ENCODE measurements around the gene TTC28.

The TTC28 gene

GRCh38 chr22:28008056-28008455 is 671.6 kb downstream of the TTC28 start:
- H3K27ac ChIP-seq, result no peak overlapping the region

GRCh38 chr22:28006271-28006670 is 673.4 kb downstream of the TTC28 start:
- H3K27ac ChIP-seq, result no peak overlapping the region
- DNase-seq (ENCODE audit: low read depth, low spot score), result no peak

More at GRCh38 chr22:28008056-28008455, 671.6 kb downstream of the TTC28 start:
- no peak for DNase-seq (ENCODE audit: low read depth, low spot score)

GRCh38 chr22:28005513-28005912 is 674.1 kb downstream of the TTC28 start:
- no peak overlapping the region for H3K27ac ChIP-seq
- DNase-seq (ENCODE audit: low read depth, low spot score), result no peak

GRCh38 chr22:28004021-28004420 is 675.6 kb downstream of the TTC28 start:
- H3K27ac ChIP-seq, result no peak overlapping the region
- DNase-seq (ENCODE audit: low read depth, low spot score), result no peak

- no peak overlapping the region for H3K27ac ChIP-seq
- no peak for DNase-seq (ENCODE audit: low read depth, low spot score)
These were observed 676.6 kb downstream of the TTC28 start for GRCh38 chr22:28002863-28003565.

- H3K27ac ChIP-seq, result no peak overlapping the region
- DNase-seq (ENCODE audit: low read depth, low spot score), result no peak
These were observed 677.4 kb downstream of the TTC28 start for GRCh38 chr22:28002181-28002700.

GRCh38 chr22:28001171-28001835 is 678.3 kb downstream of the TTC28 start:
- DNase-seq (ENCODE audit: low read depth, low spot score), result no peak
- no peak overlapping the region for H3K27ac ChIP-seq

- no peak for DNase-seq (ENCODE audit: low read depth, low spot score)
- H3K27ac ChIP-seq, result no peak overlapping the region
These were observed 679.3 kb downstream of the TTC28 start for GRCh38 chr22:28000361-28000760.

- no peak overlapping the region for H3K27ac ChIP-seq
- no peak for DNase-seq (ENCODE audit: low read depth, low spot score)
These were observed 679.8 kb downstream of the TTC28 start for GRCh38 chr22:27999876-28000275.

- H3K27ac ChIP-seq, result no peak overlapping the region
- no peak for DNase-seq (ENCODE audit: low read depth, low spot score)
These were observed 680.9 kb downstream of the TTC28 start for GRCh38 chr22:27998511-27999410.

GRCh38 chr22:27997538-27997937 is 682.1 kb downstream of the TTC28 start:
- no peak for DNase-seq (ENCODE audit: low read depth, low spot score)
- no peak overlapping the region for H3K27ac ChIP-seq

- no peak overlapping the region for H3K27ac ChIP-seq
- no peak for DNase-seq (ENCODE audit: low read depth, low spot score)
These were observed 682.7 kb downstream of the TTC28 start for GRCh38 chr22:27996981-27997380.

GRCh38 chr22:27996529-27996925 is 683.1 kb downstream of the TTC28 start:
- no peak for DNase-seq (ENCODE audit: low read depth, low spot score)
- H3K27ac ChIP-seq, result no peak overlapping the region

GRCh38 chr22:27995801-27996528 is 683.7 kb downstream of the TTC28 start:
- DNase-seq (ENCODE audit: low read depth, low spot score), result no peak
- no peak overlapping the region for H3K27ac ChIP-seq

GRCh38 chr22:27994481-27995331 is 684.9 kb downstream of the TTC28 start:
- DNase-seq (ENCODE audit: low read depth, low spot score), result no peak
- H3K27ac ChIP-seq, result no peak overlapping the region

GRCh38 chr22:27993774-27994350 is 685.8 kb downstream of the TTC28 start:
- no peak overlapping the region for H3K27ac ChIP-seq
- no peak for DNase-seq (ENCODE audit: low read depth, low spot score)

GRCh38 chr22:27993201-27993635 is 686.4 kb downstream of the TTC28 start:
- no peak for DNase-seq (ENCODE audit: low read depth, low spot score)
- H3K27ac ChIP-seq, result no peak overlapping the region

- DNase-seq (ENCODE audit: low read depth, low spot score), result no peak
- H3K27ac ChIP-seq, result no peak overlapping the region
These were observed 687.1 kb downstream of the TTC28 start for GRCh38 chr22:27992294-27993165.
